ENCODE results near the gene IP6K1.

IP6K1 gene

DNA sequence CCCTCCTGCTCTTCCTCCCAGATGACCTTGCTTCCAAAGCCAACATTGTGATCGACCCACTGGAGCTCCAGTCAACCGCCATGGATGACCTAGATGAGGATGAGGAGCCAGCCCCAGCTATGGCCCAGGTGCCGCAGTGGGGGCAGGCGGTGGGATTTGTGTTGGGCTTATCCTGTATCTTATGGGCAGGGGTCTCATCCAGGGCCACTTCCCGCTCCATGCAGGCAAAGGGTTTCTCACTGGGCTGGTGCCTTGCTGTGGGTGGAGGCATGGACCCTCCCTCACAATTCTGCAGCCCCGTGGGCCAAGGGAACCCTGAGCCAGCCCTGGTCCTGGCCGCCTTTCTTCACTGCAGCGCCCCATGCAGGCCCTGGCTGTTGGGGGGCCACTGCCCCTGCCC lies 81.7 kb downstream of the IP6K1 start:
- H3K4me3 ChIP-seq (ENCODE audit: low read length) = no peak overlapping the region
- TF ChIP-seq, protein P1, sequence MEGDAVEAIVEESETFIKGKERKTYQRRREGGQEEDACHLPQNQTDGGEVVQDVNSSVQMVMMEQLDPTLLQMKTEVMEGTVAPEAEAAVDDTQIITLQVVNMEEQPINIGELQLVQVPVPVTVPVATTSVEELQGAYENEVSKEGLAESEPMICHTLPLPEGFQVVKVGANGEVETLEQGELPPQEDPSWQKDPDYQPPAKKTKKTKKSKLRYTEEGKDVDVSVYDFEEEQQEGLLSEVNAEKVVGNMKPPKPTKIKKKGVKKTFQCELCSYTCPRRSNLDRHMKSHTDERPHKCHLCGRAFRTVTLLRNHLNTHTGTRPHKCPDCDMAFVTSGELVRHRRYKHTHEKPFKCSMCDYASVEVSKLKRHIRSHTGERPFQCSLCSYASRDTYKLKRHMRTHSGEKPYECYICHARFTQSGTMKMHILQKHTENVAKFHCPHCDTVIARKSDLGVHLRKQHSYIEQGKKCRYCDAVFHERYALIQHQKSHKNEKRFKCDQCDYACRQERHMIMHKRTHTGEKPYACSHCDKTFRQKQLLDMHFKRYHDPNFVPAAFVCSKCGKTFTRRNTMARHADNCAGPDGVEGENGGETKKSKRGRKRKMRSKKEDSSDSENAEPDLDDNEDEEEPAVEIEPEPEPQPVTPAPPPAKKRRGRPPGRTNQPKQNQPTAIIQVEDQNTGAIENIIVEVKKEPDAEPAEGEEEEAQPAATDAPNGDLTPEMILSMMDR (conservative IDR thresholded peaks at IDR 0.05; ENCODE audit: low read length) = no peak
- DNase-seq (ENCODE audit: low read depth) = no peak

DNA sequence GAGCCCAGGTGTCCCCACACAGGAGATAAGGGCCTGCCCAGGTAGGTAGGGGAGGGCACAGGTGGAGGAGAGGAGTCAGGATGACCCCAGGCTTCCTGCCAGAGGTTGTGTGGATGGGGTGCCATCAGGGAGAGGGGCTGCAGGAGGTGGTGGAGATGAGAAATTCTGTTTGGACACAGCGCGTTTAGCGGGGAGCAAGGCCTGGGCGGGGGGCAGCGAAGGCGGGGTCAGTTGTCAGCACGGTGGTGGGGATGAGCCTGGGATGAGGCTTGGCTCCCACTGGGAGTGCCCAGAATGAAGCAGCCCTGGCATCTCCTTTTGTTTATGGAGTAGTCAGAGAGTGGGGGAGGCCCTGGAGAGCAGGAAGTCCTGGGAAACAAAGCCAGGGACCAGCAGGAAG lies 82.4 kb downstream of the IP6K1 start:
- no peak for DNase-seq (ENCODE audit: low read depth)
- TF ChIP-seq, protein P1 (conservative IDR thresholded peaks at IDR 0.05; ENCODE audit: low read length) = no peak
- H3K4me3 ChIP-seq (ENCODE audit: low read length) = no peak overlapping the region

DNA sequence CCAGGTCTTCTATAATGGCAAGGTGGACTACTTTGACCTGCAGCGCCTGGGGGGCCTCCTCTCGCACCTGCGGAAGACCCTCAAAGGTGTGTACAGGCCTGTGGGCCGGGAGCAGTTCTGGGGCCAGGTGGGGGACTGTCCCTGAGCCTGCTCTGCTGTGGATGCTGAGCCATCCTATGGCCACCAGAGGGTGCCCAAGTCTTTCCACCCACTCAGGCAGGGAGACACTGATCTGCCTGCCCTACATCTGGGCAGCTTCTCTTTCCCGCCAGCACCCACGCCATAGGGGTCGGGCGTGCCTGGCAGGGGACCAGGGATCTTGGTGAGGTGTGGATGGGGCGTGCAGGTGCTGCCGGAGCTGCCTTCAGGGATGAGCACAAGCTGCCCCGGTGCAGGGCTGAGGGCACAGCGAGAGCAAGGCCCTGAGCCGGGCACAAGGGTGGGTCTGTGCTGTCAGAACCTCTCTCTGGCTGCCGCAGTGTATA lies 82.9 kb downstream of the IP6K1 start:
- DNase-seq (ENCODE audit: low read depth) = peak; percentile 63
- TF ChIP-seq, protein P1 (conservative IDR thresholded peaks at IDR 0.05; ENCODE audit: low read length) = peak; percentile 82
- H3K4me3 ChIP-seq (ENCODE audit: low read length) = no peak overlapping the region

DNA sequence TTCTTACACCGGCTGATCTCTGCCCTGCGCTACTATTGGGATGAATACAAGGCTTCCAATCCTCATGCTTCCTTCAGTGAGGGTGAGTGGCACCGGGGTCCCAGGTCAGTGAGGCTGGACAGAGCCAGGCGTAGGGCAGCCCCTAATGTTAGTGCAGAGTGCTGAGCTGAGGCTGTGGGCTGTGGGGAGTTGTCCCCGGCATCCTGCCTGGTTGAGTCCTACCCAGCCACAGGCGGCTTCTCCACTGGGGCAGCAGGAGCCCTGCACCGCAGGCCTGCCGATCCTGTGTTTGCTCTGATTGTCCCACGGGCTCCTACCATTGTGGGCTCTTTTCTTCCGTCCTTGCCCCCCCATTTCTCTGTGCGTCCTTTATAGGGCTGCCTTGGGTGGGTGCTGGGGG lies 83.7 kb downstream of the IP6K1 start:
- no peak for DNase-seq (ENCODE audit: low read depth)
- no peak overlapping the region for H3K4me3 ChIP-seq (ENCODE audit: low read length)
- TF ChIP-seq, protein P1 (conservative IDR thresholded peaks at IDR 0.05; ENCODE audit: low read length) = no peak

DNA sequence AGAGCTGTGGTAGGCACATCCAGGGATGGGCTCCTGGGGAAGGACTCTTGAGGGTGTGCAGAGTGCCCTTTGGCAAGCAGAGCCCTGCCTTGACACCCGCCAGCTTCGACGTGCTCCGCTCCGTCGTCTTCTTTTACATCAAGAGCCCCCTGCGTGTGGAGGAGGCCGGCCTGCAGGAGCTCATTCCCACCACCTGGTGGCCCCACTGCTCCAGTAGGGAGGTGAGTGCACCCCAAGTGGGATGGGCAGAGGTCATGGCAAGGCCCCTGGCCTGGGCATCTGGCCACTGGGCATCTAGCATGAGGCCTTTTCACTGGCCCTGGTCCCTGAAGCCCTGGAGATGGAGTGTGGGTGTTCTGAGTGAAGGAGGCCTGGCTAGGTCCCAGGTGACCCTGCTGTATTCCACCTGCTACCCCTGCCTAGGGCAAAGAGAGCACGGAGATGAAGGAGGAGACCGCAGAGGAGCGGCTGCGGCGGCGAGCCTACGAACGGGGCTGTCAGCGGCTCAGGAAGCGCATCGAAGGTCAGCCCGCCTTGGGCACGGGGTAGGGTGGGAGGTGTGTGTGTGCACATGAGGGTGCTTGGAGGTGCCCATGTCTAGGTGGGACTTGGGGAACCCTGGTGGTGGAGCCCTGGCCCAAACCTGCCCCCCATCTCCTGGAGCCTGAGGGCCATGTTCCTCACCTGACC lies 84.8 kb downstream of the IP6K1 start:
- TF ChIP-seq, protein P1 (conservative IDR thresholded peaks at IDR 0.05; ENCODE audit: low read length) = peak; percentile 47
- no peak for DNase-seq (ENCODE audit: low read depth)
- H3K4me3 ChIP-seq (ENCODE audit: low read length) = no peak overlapping the region

DNA sequence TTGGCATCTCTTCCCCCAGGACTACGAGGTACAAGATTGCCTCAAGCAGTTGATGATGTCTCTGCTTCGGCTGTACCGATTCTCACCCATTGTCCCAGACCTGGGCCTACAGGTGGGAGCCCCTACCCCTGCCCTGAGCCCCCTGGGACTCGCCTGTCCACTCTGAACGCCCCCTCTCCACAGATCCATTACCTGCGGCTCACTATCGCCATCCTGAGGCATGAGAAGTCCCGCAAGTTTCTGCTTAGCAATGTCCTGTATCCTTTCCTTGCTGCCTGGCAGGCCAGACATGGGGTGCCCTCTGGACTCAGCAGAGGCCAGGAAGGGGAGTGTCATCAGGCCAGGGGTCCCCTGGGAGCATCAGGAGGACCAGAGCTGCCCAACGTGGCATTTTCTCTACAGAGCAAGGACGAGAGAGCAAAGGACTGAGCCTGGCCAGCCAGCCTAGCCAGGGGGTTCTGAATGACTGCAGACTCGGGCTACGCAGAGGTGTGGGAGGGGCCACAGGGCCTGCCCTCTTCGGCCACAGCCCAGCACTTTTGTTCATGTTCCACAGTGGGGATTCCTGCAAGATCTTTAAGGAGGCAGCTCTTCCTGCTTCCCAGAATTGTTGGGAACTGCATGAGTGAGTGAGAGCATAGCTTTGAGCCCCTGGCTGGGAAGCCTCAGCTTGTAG lies 85.8 kb downstream of the IP6K1 start:
- DNase-seq (ENCODE audit: low read depth) = no peak
- H3K4me3 ChIP-seq (ENCODE audit: low read length) = no peak overlapping the region
- TF ChIP-seq, protein P1 (conservative IDR thresholded peaks at IDR 0.05; ENCODE audit: low read length) = no peak

DNA sequence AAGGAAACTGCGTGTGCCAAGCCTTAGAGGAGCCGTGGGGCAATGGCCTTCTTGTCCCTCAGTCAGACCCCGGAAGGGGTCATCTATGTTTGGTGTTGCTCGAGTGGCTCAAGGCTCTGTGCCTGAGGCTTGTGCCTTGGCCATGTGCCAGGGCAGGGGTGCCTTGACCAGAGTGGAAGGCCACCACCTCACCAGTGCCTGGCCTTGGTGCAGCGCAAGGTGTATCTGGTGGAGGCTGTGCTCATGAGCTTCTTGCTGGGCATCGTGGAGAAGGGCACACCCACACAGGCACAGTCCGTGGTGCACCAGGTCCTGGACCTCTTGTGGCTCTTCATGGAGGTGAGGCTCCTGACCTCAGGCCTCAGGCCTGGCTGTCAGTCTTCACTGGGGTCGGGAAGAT lies 86.3 kb downstream of the IP6K1 start:
- no peak for DNase-seq (ENCODE audit: low read depth)
- H3K4me3 ChIP-seq (ENCODE audit: low read length) = no peak overlapping the region
- TF ChIP-seq, protein P1 (conservative IDR thresholded peaks at IDR 0.05; ENCODE audit: low read length) = no peak

All from AG10803 (cell line).